H9 (cell line): ENCODE measurements around the gene APOC1. TPM values are rescaled to one million over a fixed set of nuclear protein-coding genes. Genes with fewer than 3 reads are reported as not detected.

ENCODE experiments used
- DNase-seq: peaks from one replicate; pipeline ENCODE4 v3.0.0-alpha.2; 2017
- H2AFZ ChIP-seq: one replicate; pipeline ENCODE4 v1.6.1; 2013; ENCODE audit warnings: mild to moderate bottlenecking, low read length, control low read depth, moderate library complexity
- H2AK5ac ChIP-seq: 2 replicates; pipeline ENCODE4 v1.6.1; 2013; ENCODE audit warnings: low read length, control low read depth, mixed read lengths; ENCODE audit not compliant: insufficient read length
- H2BK120ac ChIP-seq: one replicate; pipeline ENCODE4 v1.6.1; 2013; ENCODE audit warnings: low read depth, mild to moderate bottlenecking, low read length, control low read depth, inconsistent platforms; ENCODE audit not compliant: poor library complexity, severe bottlenecking
- H2BK12ac ChIP-seq: 2 replicates; pipeline ENCODE4 v1.6.1; 2013; ENCODE audit warnings: low read length, control low read depth, mixed read lengths, low read depth; ENCODE audit not compliant: insufficient read length
- H2BK15ac ChIP-seq: 2 replicates; pipeline ENCODE4 v1.6.1; 2013; ENCODE audit warnings: low read depth, low read length, control low read depth
- H2BK20ac ChIP-seq: one replicate; pipeline ENCODE4 v1.6.1; 2013; ENCODE audit warnings: low read depth, mild to moderate bottlenecking, low read length, control low read depth, inconsistent platforms; ENCODE audit not compliant: poor library complexity, severe bottlenecking
- H2BK5ac ChIP-seq: 2 replicates; pipeline ENCODE4 v1.6.1; 2013; ENCODE audit warnings: low read length, control low read depth, mixed read lengths; ENCODE audit not compliant: insufficient read length
- H3K14ac ChIP-seq: 2 replicates; pipeline ENCODE4 v1.6.1; 2013; ENCODE audit warnings: low read length, control low read depth; ENCODE audit not compliant: insufficient read depth
- H3K18ac ChIP-seq: 2 replicates; pipeline ENCODE4 v1.6.1; 2013; ENCODE audit warnings: low read depth, mild to moderate bottlenecking, mixed read lengths, low read length, control low read depth; ENCODE audit not compliant: insufficient read length
- H3K23ac ChIP-seq: 2 replicates; pipeline ENCODE4 v1.6.1; 2013; ENCODE audit warnings: low read length, control low read depth, mixed read lengths, low read depth; ENCODE audit not compliant: insufficient read length
- H3K23me2 ChIP-seq: 2 replicates; pipeline ENCODE4 v1.6.1; 2013; ENCODE audit warnings: low read depth, mild to moderate bottlenecking, mixed read lengths, low read length, control low read depth; ENCODE audit not compliant: insufficient read length, poor library complexity, severe bottlenecking
- H3K27ac ChIP-seq: 2 replicates; pipeline ENCODE4 v1.5.1; 2013; ENCODE audit warnings: low read length, control low read depth, mixed read lengths, low read depth; ENCODE audit not compliant: insufficient read length
- H3K27me3 ChIP-seq: 2 replicates; pipeline ENCODE4 v1.6.1; 2013; ENCODE audit warnings: low read length, control low read depth, inconsistent platforms; ENCODE audit not compliant: insufficient read depth
- H3K4ac ChIP-seq: 2 replicates; pipeline ENCODE4 v1.6.1; 2013; ENCODE audit warnings: low read depth, mild to moderate bottlenecking, control low read depth, inconsistent platforms, low read length, moderate library complexity
- H3K4me1 ChIP-seq: 2 replicates; pipeline ENCODE4 v1.6.1; 2013; ENCODE audit warnings: low read length, control low read depth, inconsistent platforms; ENCODE audit not compliant: insufficient read depth
- H3K4me2 ChIP-seq: 2 replicates; pipeline ENCODE4 v1.6.1; 2013; ENCODE audit warnings: low read length, control low read depth, mixed read lengths; ENCODE audit not compliant: insufficient read length, insufficient read depth
- H3K56ac ChIP-seq: 2 replicates; pipeline ENCODE4 v1.6.1; 2013; ENCODE audit warnings: low read depth, mild to moderate bottlenecking, mixed read lengths, low read length, control low read depth; ENCODE audit not compliant: insufficient read length
- H3K79me1 ChIP-seq: 2 replicates; pipeline ENCODE4 v1.6.1; 2013; ENCODE audit warnings: low read depth, mild to moderate bottlenecking, moderate library complexity, low read length, control low read depth, inconsistent platforms; ENCODE audit not compliant: insufficient read depth, poor library complexity, severe bottlenecking
- H3K79me2 ChIP-seq: 2 replicates; pipeline ENCODE4 v1.6.1; 2013; ENCODE audit warnings: low read length, control low read depth, inconsistent platforms; ENCODE audit not compliant: insufficient read depth
- H3K9ac ChIP-seq: 2 replicates; pipeline ENCODE4 v1.6.1; 2013; ENCODE audit warnings: low read length, control low read depth, mixed read lengths; ENCODE audit not compliant: insufficient read length; ENCODE audit errors: extremely low read depth
- H3K9me3 ChIP-seq: one replicate; pipeline ENCODE4 v1.6.1; 2013; ENCODE audit warnings: low read depth, low read length, inconsistent platforms; ENCODE audit not compliant: control insufficient read depth
- H3T11ph ChIP-seq: one replicate; pipeline ENCODE4 v1.6.1; 2013; ENCODE audit warnings: mild to moderate bottlenecking, low read length, control low read depth, inconsistent platforms
- H4K20me1 ChIP-seq: one replicate; pipeline ENCODE4 v1.6.1; 2013; ENCODE audit not compliant: control insufficient read depth, insufficient read length, insufficient read depth
- H4K5ac ChIP-seq: 2 replicates; pipeline ENCODE4 v1.6.1; 2013; ENCODE audit warnings: low read depth, mild to moderate bottlenecking, mixed read lengths, low read length, control low read depth; ENCODE audit not compliant: insufficient read length
- H4K8ac ChIP-seq: replicated peaks from 2 replicates; pipeline ENCODE4 v1.6.1; 2013; ENCODE audit warnings: low read length, control low read depth, mixed read lengths, low read depth; ENCODE audit not compliant: insufficient read length
- H4K91ac ChIP-seq: 2 replicates; pipeline ENCODE4 v1.6.1; 2013; ENCODE audit warnings: low read depth, mild to moderate bottlenecking, moderate library complexity, mixed read lengths, low read length, control low read depth; ENCODE audit not compliant: insufficient read length
- H3K27ac Mint-ChIP-seq, 3 experiments: 2 replicates in 2 of 3; 3 replicates in 1 of 3; pipeline ENCODE4 v1.8.0; 2020 to 2021; ENCODE audit warnings: mixed read lengths in 3 of 3, mild to moderate bottlenecking in 1 of 3, moderate library complexity in 1 of 3
- H3K27me3 Mint-ChIP-seq: 2 replicates; pipeline ENCODE4 v1.8.0; 2021; ENCODE audit warnings: low read depth, mild to moderate bottlenecking, moderate library complexity, mixed read lengths
- H3K36me3 Mint-ChIP-seq, 3 experiments: 2 replicates in 2 of 3; 3 replicates in 1 of 3; pipeline ENCODE4 v1.8.0; 2020 to 2021; ENCODE audit warnings: low read depth in 3 of 3, mixed read lengths in 3 of 3; ENCODE audit not compliant: insufficient read depth in 1 of 3
- H3K4me1 Mint-ChIP-seq, 2 experiments: 2 replicates each; pipeline ENCODE4 v1.8.0; 2020; ENCODE audit warnings: mixed read lengths in 2 of 2
- H3K4me3 Mint-ChIP-seq, 2 experiments: 2 replicates in 1 of 2; 3 replicates in 1 of 2; pipeline ENCODE4 v1.8.0; 2020 to 2021; ENCODE audit warnings: mild to moderate bottlenecking in 2 of 2, mixed read lengths in 2 of 2, moderate library complexity in 1 of 2
- H3K9me3 Mint-ChIP-seq, 2 experiments: 2 replicates in 1 of 2; 3 replicates in 1 of 2; pipeline ENCODE4 v1.8.0; 2020; ENCODE audit warnings: mild to moderate bottlenecking in 2 of 2, mixed read lengths in 2 of 2, moderate library complexity in 1 of 2
- CTCF ChIP-seq: fragments of 200-600 bp; sonication (generic); conservative IDR thresholded peaks from 3 replicates; pipeline ENCODE4 v1.8.0; 2021; ENCODE audit warnings: antibody characterized with exemption, mild to moderate bottlenecking
- WGBS: extraction: QIAGEN DNeasy Blood & Tissue Kit; methylation state at CpG from one replicate; pipeline ENCODE4 v1.1.7; 2013; ENCODE audit warnings: missing lambda C conversion rate, low lambda C conversion rate, mixed read lengths; ENCODE audit not compliant: insufficient read length; ENCODE audit errors: extremely low coverage; 5-methylcytosine and 5-hydroxymethylcytosine counted together
- total RNA-seq: library from RNA; stranded (reverse); gene quantifications from 2 replicates; pipeline ENCODE4 v1.2.1, GENCODE V29; 2021

Gene APOC1
- total RNA-seq, 1 experiment from 2014 or later: 78.1 TPM

GRCh38 chr19:44954649-44955504 is 40.5 kb downstream of the APOC1 start, which contains the start of gene CLPTM1:
Gene CLPTM1, plus strand, starts transcription at chr19:44955380. Its CDS starts 16 bp downstream, at chr19:44955396.
- H4K8ac ChIP-seq: no peak within 1 kb of the TSS
- no peak within 1 kb of the TSS for H3K23ac ChIP-seq
- peak within 1 kb of the TSS; percentile 29 for H3K27ac ChIP-seq
- no peak within 1 kb of the TSS for H2AK5ac ChIP-seq
- H4K91ac ChIP-seq: no peak within 1 kb of the TSS
- no peaks in the 10 kb centered on the region for H3K27me3 ChIP-seq
- peaks cover 2% of the 10 kb centered on the region; the same call in 1 of the 2 replicates for H3K27me3 Mint-ChIP-seq
- WGBS: no CpG with 5 or more reads among the region's 65 CpGs
- H2BK5ac ChIP-seq: peak within 1 kb of the TSS; percentile 55
- no peak within 1 kb of the TSS for H2BK20ac ChIP-seq
- no peak within 1 kb of the TSS for H3K4ac ChIP-seq
- H2BK120ac ChIP-seq: no peak within 1 kb of the TSS
- peak within 1 kb of the TSS; percentile 22 for H3K14ac ChIP-seq
- no peak within 1 kb of the TSS for H2BK15ac ChIP-seq
- H3K4me1 Mint-ChIP-seq: peaks cover 17 to 30% of the 10 kb centered on the region in 2 experiments
- H3K23me2 ChIP-seq: peaks cover 12% of the 10 kb centered on the region
- peak within 1 kb of the TSS; percentile 93 for H3K4me2 ChIP-seq
- H3K9me3 Mint-ChIP-seq: no peaks in the 10 kb centered on the region; a peak in 1 of 5 replicates
- peak within 1 kb of the TSS; percentile 97 to 100 for H3K4me3 Mint-ChIP-seq
- no peak within 1 kb of the TSS for H4K5ac ChIP-seq
- H2BK12ac ChIP-seq: no peak within 1 kb of the TSS
- peaks cover 32% of the 10 kb centered on the region; the same call in 1 of the 2 replicates for H3K79me2 ChIP-seq
- H3K9me3 ChIP-seq: no peaks in the 10 kb centered on the region
- no peak for TF ChIP-seq CTCF
- peak within 1 kb of the TSS; percentile 100 for H3K27ac Mint-ChIP-seq
- H4K20me1 ChIP-seq: peaks cover 6% of the 10 kb centered on the region
- H3K4me1 ChIP-seq: no peaks in the 10 kb centered on the region
- peak within 1 kb of the TSS; percentile 93 for H3K18ac ChIP-seq
- peak within 1 kb of the TSS; percentile 99 for H3K9ac ChIP-seq
- DNase-seq: peak; percentile 96
- no peak within 1 kb of the TSS for H3K56ac ChIP-seq
- H2AFZ ChIP-seq: peak within 1 kb of the TSS; percentile 98
- H3T11ph ChIP-seq: no peak within 1 kb of the TSS
- H3K36me3 Mint-ChIP-seq: peaks cover 0 to 9% (median 5%) of the 10 kb centered on the region in 3 experiments; a peak in 6 of 7 replicates
- H3K79me1 ChIP-seq: peaks cover 9% of the 10 kb centered on the region
